Measurements from ENCODE around the gene ZNF407.
"Not testable (repeated sequence)": the region's sequence is repeated elsewhere in the genome, so short reads cannot be mapped to it uniquely, and the experiment has no call there.

The ZNF407 gene

DNA sequence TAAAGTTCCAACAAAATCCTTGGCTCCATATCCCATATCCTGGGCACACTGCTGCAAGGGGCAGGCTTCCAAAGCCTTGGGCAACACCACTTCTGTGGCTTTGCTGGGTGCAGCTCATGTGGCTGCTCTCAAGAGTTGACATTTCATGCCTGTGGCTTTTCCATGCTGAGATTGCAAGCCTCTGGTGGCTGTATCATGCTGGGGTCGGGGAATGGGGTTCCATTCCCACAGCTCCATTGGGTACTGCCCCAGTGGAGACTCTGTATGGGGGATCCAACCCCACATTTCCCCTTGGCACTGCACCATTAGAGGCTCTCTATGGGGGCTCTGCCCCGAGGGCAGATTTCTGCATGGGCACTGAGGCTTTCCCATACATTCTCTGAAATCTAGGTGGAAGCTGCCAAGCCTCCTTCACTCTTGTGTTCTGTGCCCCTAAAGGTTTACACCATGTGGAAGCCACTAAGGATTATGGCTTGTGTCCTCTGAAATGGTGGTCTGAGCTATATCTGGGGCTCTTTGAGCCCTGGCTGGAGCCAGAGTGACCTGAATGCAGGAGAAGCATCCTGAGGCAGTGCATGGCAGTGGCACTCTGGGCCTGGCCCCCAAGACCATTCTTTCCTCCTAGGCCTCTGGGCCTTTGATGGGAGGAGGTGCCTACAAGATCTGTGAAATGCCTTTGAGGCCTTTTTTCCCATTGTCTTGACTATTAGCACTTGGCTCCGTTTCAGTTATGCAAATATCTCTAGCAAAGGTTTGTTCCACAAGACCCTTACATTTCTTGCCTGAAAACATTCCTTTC lies 503.4 kb downstream of the ZNF407 start:
- ATAC-seq (ENCODE audit: low read depth) (no peak), DNase-seq (ENCODE audit: low spot score) (no peak)
- no peaks in the 10 kb centered on the region for H3K36me3 ChIP-seq (ENCODE audit: low read depth)
- no peaks in the 10 kb centered on the region for H3K27me3 ChIP-seq (ENCODE audit: insufficient read depth, poor library complexity, severe bottlenecking)
- TF ChIP-seq, protein P1, sequence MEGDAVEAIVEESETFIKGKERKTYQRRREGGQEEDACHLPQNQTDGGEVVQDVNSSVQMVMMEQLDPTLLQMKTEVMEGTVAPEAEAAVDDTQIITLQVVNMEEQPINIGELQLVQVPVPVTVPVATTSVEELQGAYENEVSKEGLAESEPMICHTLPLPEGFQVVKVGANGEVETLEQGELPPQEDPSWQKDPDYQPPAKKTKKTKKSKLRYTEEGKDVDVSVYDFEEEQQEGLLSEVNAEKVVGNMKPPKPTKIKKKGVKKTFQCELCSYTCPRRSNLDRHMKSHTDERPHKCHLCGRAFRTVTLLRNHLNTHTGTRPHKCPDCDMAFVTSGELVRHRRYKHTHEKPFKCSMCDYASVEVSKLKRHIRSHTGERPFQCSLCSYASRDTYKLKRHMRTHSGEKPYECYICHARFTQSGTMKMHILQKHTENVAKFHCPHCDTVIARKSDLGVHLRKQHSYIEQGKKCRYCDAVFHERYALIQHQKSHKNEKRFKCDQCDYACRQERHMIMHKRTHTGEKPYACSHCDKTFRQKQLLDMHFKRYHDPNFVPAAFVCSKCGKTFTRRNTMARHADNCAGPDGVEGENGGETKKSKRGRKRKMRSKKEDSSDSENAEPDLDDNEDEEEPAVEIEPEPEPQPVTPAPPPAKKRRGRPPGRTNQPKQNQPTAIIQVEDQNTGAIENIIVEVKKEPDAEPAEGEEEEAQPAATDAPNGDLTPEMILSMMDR (IDR thresholded peaks at IDR 0.05; ENCODE audit: poor library complexity, severe bottlenecking): no peak
- no peaks in the 10 kb centered on the region for H3K9me3 ChIP-seq (ENCODE audit: severe bottlenecking)
- H3K4me1 ChIP-seq (ENCODE audit: insufficient read depth, poor library complexity, severe bottlenecking): no peaks in the 10 kb centered on the region
- H3K27ac ChIP-seq (ENCODE audit: poor library complexity, severe bottlenecking): no peak overlapping the region
- H3K4me3 ChIP-seq (ENCODE audit: severe bottlenecking): no peak overlapping the region

DNA sequence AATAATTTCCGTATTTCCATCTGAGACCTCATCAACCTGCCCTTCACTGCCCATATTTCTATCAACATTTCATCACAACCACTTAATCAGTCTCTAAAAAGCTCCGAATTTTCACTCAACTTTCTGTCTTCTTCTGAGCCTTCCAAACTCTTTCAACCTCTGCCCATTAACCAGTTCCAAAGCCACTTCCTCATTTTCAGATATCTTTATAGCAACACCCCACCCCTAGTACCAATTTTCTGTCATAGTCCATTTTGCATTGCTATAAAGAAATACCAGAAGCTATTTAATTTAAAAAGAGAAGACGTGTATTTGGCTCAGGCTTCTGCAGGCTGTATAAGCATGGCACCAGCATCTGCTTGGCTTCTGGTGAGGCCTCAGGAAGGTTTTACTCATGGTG lies 504.2 kb downstream of the ZNF407 start:
- Histone ChIP-seq H3K9me3 (ENCODE audit: severe bottlenecking) (no peaks in the 10 kb centered on the region), H3K36me3 (ENCODE audit: low read depth) (no peaks in the 10 kb centered on the region), H3K4me1 (ENCODE audit: insufficient read depth, poor library complexity, severe bottlenecking) (no peaks in the 10 kb centered on the region), H3K4me3 (ENCODE audit: severe bottlenecking) (no peak overlapping the region), H3K27me3 (ENCODE audit: insufficient read depth, poor library complexity, severe bottlenecking) (no peaks in the 10 kb centered on the region), H3K27ac (ENCODE audit: poor library complexity, severe bottlenecking) (no peak overlapping the region)
- TF ChIP-seq, protein P1 (IDR thresholded peaks at IDR 0.05; ENCODE audit: poor library complexity, severe bottlenecking): no peak
- no peak for DNase-seq (ENCODE audit: low spot score)
- no peak for ATAC-seq (ENCODE audit: low read depth)

DNA sequence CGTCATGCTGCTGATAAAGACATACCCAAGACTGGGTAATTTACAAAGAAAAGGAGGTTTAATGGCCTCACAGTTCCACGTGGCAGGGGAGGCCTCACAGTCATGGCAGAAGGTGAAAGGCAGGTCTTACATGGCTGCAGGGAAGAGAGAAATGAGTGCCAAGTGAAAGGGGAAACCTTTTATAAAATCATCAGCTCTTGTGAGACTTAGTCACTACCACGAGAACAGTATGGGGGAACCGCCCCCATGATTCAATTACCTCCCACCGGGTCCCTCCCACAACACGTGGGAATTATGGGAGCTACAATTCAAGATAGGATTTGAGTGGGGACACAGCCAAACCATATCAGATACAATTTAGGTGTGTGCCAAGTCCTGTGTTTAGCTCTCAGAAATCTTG lies 506.4 kb downstream of the ZNF407 start:
- not testable (repeated sequence) for H3K9me3 ChIP-seq (ENCODE audit: severe bottlenecking); H3K36me3 ChIP-seq (ENCODE audit: low read depth); H3K4me3 ChIP-seq (ENCODE audit: severe bottlenecking); H3K27me3 ChIP-seq (ENCODE audit: insufficient read depth, poor library complexity, severe bottlenecking); DNase-seq (ENCODE audit: low spot score); ATAC-seq (ENCODE audit: low read depth); H3K4me1 ChIP-seq (ENCODE audit: insufficient read depth, poor library complexity, severe bottlenecking); H3K27ac ChIP-seq (ENCODE audit: poor library complexity, severe bottlenecking)

DNA sequence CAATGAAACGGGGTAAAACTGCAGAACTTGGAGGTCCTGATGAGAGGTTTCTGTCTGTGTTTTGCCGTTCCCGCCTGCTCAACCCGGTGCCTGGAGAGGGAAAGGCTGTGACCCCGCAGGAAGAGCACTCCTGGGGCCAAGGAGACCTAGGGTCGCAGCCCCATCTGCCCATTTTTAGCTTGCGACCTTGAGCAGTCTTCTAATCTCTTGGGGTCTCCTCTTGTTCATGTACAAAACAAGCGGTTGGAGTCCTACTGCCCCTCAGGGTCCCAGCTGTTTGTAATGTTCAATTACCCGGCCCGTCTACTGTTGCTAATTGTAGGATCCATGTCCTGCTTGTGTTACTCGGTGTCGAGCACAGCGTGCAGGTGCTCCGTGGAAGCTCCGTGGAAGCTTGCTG lies 506.8 kb downstream of the ZNF407 start:
- TF ChIP-seq, protein P1 (IDR thresholded peaks at IDR 0.05; ENCODE audit: poor library complexity, severe bottlenecking): no peak
- H3K4me1 ChIP-seq (ENCODE audit: insufficient read depth, poor library complexity, severe bottlenecking): no peaks in the 10 kb centered on the region
- no peak overlapping the region for H3K27ac ChIP-seq (ENCODE audit: poor library complexity, severe bottlenecking)
- H3K4me3 ChIP-seq (ENCODE audit: severe bottlenecking): no peak overlapping the region
- no peaks in the 10 kb centered on the region for H3K9me3 ChIP-seq (ENCODE audit: severe bottlenecking)
- H3K36me3 ChIP-seq (ENCODE audit: low read depth): no peaks in the 10 kb centered on the region
- ATAC-seq (ENCODE audit: low read depth): no peak
- H3K27me3 ChIP-seq (ENCODE audit: insufficient read depth, poor library complexity, severe bottlenecking): no peaks in the 10 kb centered on the region
- no peak for DNase-seq (ENCODE audit: low spot score)

DNA sequence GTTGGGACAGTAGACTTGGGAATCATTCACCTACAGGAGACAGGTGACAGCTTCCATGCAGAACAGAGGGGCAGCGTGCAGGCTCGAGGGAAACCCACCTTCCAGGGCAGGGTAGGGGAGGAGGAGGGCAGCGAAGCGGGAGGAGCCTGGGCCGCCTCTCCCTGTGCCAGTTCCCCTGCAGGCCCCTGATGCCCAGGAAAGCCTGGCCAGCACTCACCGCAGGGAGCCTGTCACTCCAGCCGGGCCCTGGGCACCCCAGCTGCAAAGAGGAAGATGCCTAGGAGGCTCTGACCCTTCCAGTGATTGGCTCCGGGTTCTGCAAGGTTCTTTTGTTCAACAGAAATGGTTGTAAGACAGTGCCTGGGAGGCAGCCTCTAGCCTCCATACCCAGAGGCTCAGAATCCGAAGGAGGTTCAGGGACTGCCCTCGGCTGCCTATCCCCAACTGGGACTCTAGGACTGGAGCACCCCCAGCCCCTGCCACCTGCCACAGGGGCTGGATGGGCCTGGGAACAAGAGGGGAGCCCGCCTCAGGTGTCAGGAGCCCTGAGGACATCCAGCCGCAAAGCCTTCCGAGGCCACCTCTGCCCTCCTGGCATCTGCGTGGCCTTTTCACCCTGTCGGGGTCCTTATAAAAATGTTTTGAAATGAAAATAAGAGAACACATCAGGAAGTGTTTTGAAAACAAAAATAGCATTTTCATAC lies 508.0 kb downstream of the ZNF407 start:
- no peak overlapping the region for H3K4me3 ChIP-seq (ENCODE audit: severe bottlenecking)
- H3K27ac ChIP-seq (ENCODE audit: poor library complexity, severe bottlenecking): no peak overlapping the region
- TF ChIP-seq, protein P1 (IDR thresholded peaks at IDR 0.05; ENCODE audit: poor library complexity, severe bottlenecking): no peak
- no peaks in the 10 kb centered on the region for H3K27me3 ChIP-seq (ENCODE audit: insufficient read depth, poor library complexity, severe bottlenecking)
- ATAC-seq (ENCODE audit: low read depth) (no peak), DNase-seq (ENCODE audit: low spot score) (no peak)
- H3K36me3 ChIP-seq (ENCODE audit: low read depth): no peaks in the 10 kb centered on the region
- no peaks in the 10 kb centered on the region for H3K9me3 ChIP-seq (ENCODE audit: severe bottlenecking)
- H3K4me1 ChIP-seq (ENCODE audit: insufficient read depth, poor library complexity, severe bottlenecking): no peaks in the 10 kb centered on the region

Data from RWPE2 (cell line).